GM23338 (cell line): Measurements from ENCODE around the gene SPACA7. TPM values are rescaled to one million over a fixed set of nuclear protein-coding genes. Genes with fewer than 3 reads are reported as not detected.

Source experiments
- ATAC-seq: fragments of 200-7000 bp; cut with Tn5 transposase; 3 replicates; pipeline ENCODE4 v1.9.1; 2020
- DNase-seq: peaks from one replicate; pipeline ENCODE4 v3.0.0-alpha.2; 2015; ENCODE audit warnings: low spot score
- H2AFZ ChIP-seq: fragments of 200-600 bp; sonication (generic); 2 replicates; pipeline ENCODE4 v1.8.0; 2016; ENCODE audit warnings: antibody characterized with exemption, mild to moderate bottlenecking, moderate library complexity
- H3F3A ChIP-seq: fragments of 200-600 bp; sonication (generic); replicated peaks from 2 replicates; pipeline ENCODE4 v1.8.0; 2017; ENCODE audit warnings: antibody characterized with exemption, mixed run types, low read depth
- H3K27ac ChIP-seq: fragments of 200-600 bp; sonication (generic); 2 replicates; pipeline ENCODE4 v1.6.1; 2016; ENCODE audit warnings: low read depth
- H3K27me3 ChIP-seq: fragments of 200-600 bp; sonication (generic); 2 replicates; pipeline ENCODE4 v1.8.0; 2016; ENCODE audit warnings: mild to moderate bottlenecking, mixed run types, moderate library complexity; ENCODE audit not compliant: insufficient read depth
- H3K36me3 ChIP-seq: fragments of 200-600 bp; sonication (generic); 2 replicates; pipeline ENCODE4 v1.8.0; 2016; ENCODE audit warnings: mild to moderate bottlenecking; ENCODE audit not compliant: insufficient read depth
- H3K4me1 ChIP-seq: fragments of 200-600 bp; sonication (generic); 2 replicates; pipeline ENCODE4 v1.8.0; 2016; ENCODE audit warnings: mild to moderate bottlenecking, moderate library complexity; ENCODE audit not compliant: insufficient read depth
- H3K4me2 ChIP-seq: fragments of 200-600 bp; sonication (generic); 2 replicates; pipeline ENCODE4 v1.7.1; 2017; ENCODE audit warnings: mixed run types
- H3K4me3 ChIP-seq: fragments of 200-600 bp; sonication (generic); 2 replicates; pipeline ENCODE4 v1.6.1; 2016; ENCODE audit warnings: mixed run types
- H3K79me2 ChIP-seq: fragments of 200-600 bp; sonication (generic); replicated peaks from 2 replicates; pipeline ENCODE4 v1.8.0; 2017; ENCODE audit warnings: mild to moderate bottlenecking; ENCODE audit not compliant: insufficient read depth
- H3K9me2 ChIP-seq: fragments of 200-600 bp; sonication (generic); 2 replicates; pipeline ENCODE4 v1.8.0; 2017; ENCODE audit not compliant: insufficient read depth
- H4K20me1 ChIP-seq: fragments of 200-600 bp; sonication (generic); replicated peaks from 2 replicates; pipeline ENCODE4 v1.8.0; 2017; ENCODE audit warnings: mild to moderate bottlenecking; ENCODE audit not compliant: insufficient read depth
- H3K27ac Mint-ChIP-seq: 2 replicates; pipeline ENCODE4 v1.8.0; 2020; ENCODE audit warnings: inconsistent platforms, mild to moderate bottlenecking, moderate library complexity, mixed read lengths
- H3K27me3 Mint-ChIP-seq: 3 replicates; pipeline ENCODE4 v1.8.0; 2022; ENCODE audit warnings: low read depth, mild to moderate bottlenecking, moderate library complexity, mixed read lengths, inconsistent platforms; ENCODE audit not compliant: insufficient read depth, poor library complexity
- H3K36me3 Mint-ChIP-seq: 3 replicates; pipeline ENCODE4 v1.8.0; 2021; ENCODE audit warnings: low read depth, mild to moderate bottlenecking, inconsistent platforms, moderate library complexity, mixed read lengths
- H3K4me1 Mint-ChIP-seq: 3 replicates; pipeline ENCODE4 v1.8.0; 2020; ENCODE audit warnings: mild to moderate bottlenecking, inconsistent platforms, mixed read lengths
- H3K4me3 Mint-ChIP-seq: 3 replicates; pipeline ENCODE4 v1.8.0; 2021; ENCODE audit warnings: moderate library complexity, mild to moderate bottlenecking, inconsistent platforms, mixed read lengths
- H3K9me3 Mint-ChIP-seq: 3 replicates; pipeline ENCODE4 v1.8.0; 2020; ENCODE audit warnings: moderate library complexity, mild to moderate bottlenecking, inconsistent platforms, mixed read lengths
- CREB1 ChIP-seq: fragments of 250-450 bp; sonication (Bioruptor Pico); IDR thresholded peaks from 2 replicates; pipeline ENCODE4 v1.5.0; 2020; ENCODE audit warnings: low read depth, mild to moderate bottlenecking, moderate library complexity
- CTCF ChIP-seq, 2 experiments: fragments of 200-600 bp in 1 of 2; sonication (generic) in 1 of 2; conservative IDR thresholded peaks; 2 replicates each; pipeline versions ENCODE4 v1.5.1 to v1.6.1; 2016 to 2017; ENCODE audit warnings: antibody characterized with exemption in 2 of 2, low read depth in 2 of 2, mild to moderate bottlenecking in 2 of 2, moderate library complexity in 1 of 2
- ETS1 ChIP-seq: IDR thresholded peaks from 2 replicates; pipeline ENCODE4 v1.6.1; 2016; ENCODE audit warnings: antibody characterized with exemption
- EZH2 ChIP-seq: fragments of 200-600 bp; sonication (generic); IDR thresholded peaks from one replicate; pipeline ENCODE4 v1.8.0; 2017; ENCODE audit warnings: antibody characterized with exemption, mild to moderate bottlenecking, low read depth; ENCODE audit not compliant: unreplicated experiment
- EZH2phosphoT487 ChIP-seq: fragments of 200-600 bp; sonication (generic); IDR thresholded peaks from one replicate; pipeline ENCODE4 v1.8.1; 2018; ENCODE audit warnings: antibody characterized with exemption; ENCODE audit not compliant: unreplicated experiment
- JUNB ChIP-seq: IDR thresholded peaks from one replicate; pipeline ENCODE4 v1.6.1; 2016; ENCODE audit warnings: antibody characterized with exemption; ENCODE audit not compliant: unreplicated experiment
- NANOG ChIP-seq: IDR thresholded peaks from 2 replicates; pipeline ENCODE4 v1.6.1; 2016; ENCODE audit warnings: antibody characterized with exemption, borderline replicate concordance
- POLR2AphosphoS5 ChIP-seq: IDR thresholded peaks from 2 replicates; pipeline ENCODE4 v1.6.1; 2016; ENCODE audit warnings: antibody characterized with exemption, low read depth
- REST ChIP-seq: IDR thresholded peaks from one replicate; pipeline ENCODE4 v1.6.1; 2018; ENCODE audit warnings: antibody characterized with exemption; ENCODE audit not compliant: unreplicated experiment
- STAT1 ChIP-seq: IDR thresholded peaks from one replicate; pipeline ENCODE4 v1.6.1; 2016; ENCODE audit warnings: antibody characterized with exemption; ENCODE audit not compliant: unreplicated experiment
- ZNF114 ChIP-seq: fragments of 250-450 bp; sonication (Bioruptor Pico); IDR thresholded peaks from 2 replicates; pipeline ENCODE4 v1.5.0; 2020; ENCODE audit warnings: mild to moderate bottlenecking, moderate library complexity
- ZNF331 ChIP-seq: fragments of 250-450 bp; sonication (Bioruptor Pico); IDR thresholded peaks from 2 replicates; pipeline ENCODE4 v1.5.0; 2020; ENCODE audit warnings: low read depth, mild to moderate bottlenecking, moderate library complexity
- polyA plus RNA-seq: library from polyadenylated mRNA; unstranded; fragments of >200 nt; fragmentation: Nextera tagmentation; extraction: Ambion mirVana; gene quantifications from 2 replicates; pipeline ENCODE4 v1.2.1, GENCODE V29; 2016
- total RNA-seq: library from RNA; depleted of rRNA; stranded (reverse); fragments of >200 nt; shearing (Covaris generic); gene quantifications from 2 replicates; pipeline ENCODE4 v1.2.3, GENCODE V29; 2014

Gene SPACA7
- total and polyA plus RNA-seq, 2 experiments from 2014 or later = not detected

DNA sequence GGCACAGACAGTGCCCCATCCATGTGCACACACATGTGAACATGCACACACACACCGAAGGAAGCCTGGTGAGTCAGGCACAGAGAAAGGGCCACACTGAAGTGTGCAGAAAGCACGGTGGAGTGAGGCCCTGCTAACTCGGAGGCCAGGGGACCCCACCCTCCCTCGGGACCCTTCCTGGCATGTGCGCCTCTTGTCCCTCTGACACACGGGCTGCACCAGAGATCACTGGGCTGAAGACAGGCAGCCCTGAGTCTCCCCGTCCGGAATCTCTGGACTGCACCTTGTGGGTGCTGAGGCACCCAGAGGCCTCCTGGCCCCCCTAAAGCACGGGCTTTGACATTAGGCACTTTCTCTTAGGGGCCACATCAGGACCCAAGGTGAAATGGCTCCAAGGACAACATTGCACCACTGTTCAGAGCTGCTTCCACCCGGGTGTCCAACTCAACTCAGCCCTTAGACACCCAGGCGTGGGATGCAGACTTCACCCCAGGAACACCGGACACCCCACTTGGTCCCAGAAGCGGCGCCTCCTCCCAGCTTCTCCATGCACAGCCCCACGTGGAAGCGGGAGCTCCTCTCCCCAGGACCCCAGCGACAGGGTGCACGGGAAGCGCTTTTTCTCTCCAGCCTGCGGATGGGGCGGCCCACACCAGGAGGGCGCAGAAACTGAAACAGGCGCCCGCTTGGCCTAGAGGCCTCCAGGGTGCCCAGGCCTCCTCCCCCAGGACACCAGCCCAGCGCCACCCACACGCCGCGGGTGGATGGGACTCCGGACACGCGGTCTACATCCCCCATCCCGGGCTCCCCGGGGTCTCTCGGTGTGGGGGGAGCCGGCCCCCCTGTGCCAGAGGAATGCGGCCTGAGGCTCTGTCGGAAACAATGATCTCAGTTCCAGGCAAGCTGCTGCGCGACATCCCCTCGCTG, 90.2 kb downstream of the SPACA7 start (continued):
- no peak for TF ChIP-seq CTCF (conservative IDR thresholded peaks at IDR 0.05; ENCODE audit: low read depth in 2 of 2)
- no peak for TF ChIP-seq NANOG
- TF ChIP-seq EZH2 = no peak
- no peak for TF ChIP-seq JUNB
- no peak for TF ChIP-seq STAT1
- TF ChIP-seq POLR2AphosphoS5 = no peak
- TF ChIP-seq REST = no peak

DNA sequence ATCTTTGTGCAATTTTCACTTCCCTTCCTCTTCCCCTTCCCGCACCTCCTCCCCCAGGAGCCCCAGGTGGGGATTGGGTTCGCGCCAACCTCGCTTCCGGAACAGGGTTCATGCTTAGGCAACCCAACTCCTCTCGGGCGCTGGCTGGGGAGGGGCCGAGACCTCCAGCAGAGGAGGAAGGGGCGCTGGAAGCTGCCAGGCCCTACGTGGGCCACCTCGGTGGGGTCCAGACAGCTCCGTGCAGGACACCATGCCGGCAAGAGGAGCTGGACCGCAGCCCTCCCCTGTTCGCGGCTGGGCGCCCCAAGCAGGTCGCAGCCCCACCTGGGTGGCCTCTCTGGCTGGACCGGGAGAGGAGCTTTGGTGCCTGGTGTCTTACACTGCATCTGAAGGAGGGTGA, 91.1 kb downstream of the SPACA7 start:
- Histone ChIP-seq H3K36me3 (no peaks in the 10 kb centered on the region), H3K9me2 (no peaks in the 10 kb centered on the region), H3F3A (no peaks in the 10 kb centered on the region), H3K27ac (no peak overlapping the region), H3K27me3 (no peaks in the 10 kb centered on the region), H4K20me1 (no peaks in the 10 kb centered on the region), H2AFZ (no peak overlapping the region), H3K4me1 (no peaks in the 10 kb centered on the region), H3K4me2 (no peak overlapping the region), H3K4me3 (no peak overlapping the region), H3K79me2 (no peaks in the 10 kb centered on the region)
- Mint-ChIP-seq H3K27ac (no peak overlapping the region; the same call in 1 of the 2 replicates), H3K4me1 (no peaks in the 10 kb centered on the region; the same call in 2 of the 3 replicates), H3K9me3 (no peaks in the 10 kb centered on the region; the same call in 2 of the 3 replicates), H3K4me3 (no peak overlapping the region), H3K27me3 (peaks cover 1% of the 10 kb centered on the region), H3K36me3 (no peaks in the 10 kb centered on the region)
- no peak for DNase-seq
- peak; percentile 38 for ATAC-seq
- no peak for TF ChIP-seq EZH2
- TF ChIP-seq NANOG = no peak
- TF ChIP-seq ZNF331 (CRISPR knock-in tag) = no peak
- no peak for TF ChIP-seq JUNB
- no peak for TF ChIP-seq REST
- no peak for TF ChIP-seq EZH2phosphoT487
- TF ChIP-seq POLR2AphosphoS5 = no peak
- TF ChIP-seq CREB1 = no peak
- no peak for TF ChIP-seq ETS1
- TF ChIP-seq ZNF114 (CRISPR knock-in tag) = no peak
- TF ChIP-seq CTCF (conservative IDR thresholded peaks at IDR 0.05; ENCODE audit: low read depth in 2 of 2) = no peak
